AG04449 (cell line): ENCODE measurements around the gene RICTOR.

ENCODE experiments used
- CTCF ChIA-PET: fragments of 350-600 bp; formaldehyde crosslinking; extraction: SDS; loops from one replicate; lab custom pipeline; 2021; ENCODE audit warnings: antibody characterized with exemption; lab: Yijun Ruan, JAX
- POLR2A ChIA-PET: fragments of 400-600, 350-600 bp; formaldehyde crosslinking; extraction: SDS; loops from one replicate; lab custom pipeline; 2020; ENCODE audit warnings: antibody characterized with exemption, inconsistent platforms; lab: Yijun Ruan, JAX
- DNase-seq: peaks from one replicate; pipeline ENCODE4 v3.0.0-alpha.2; 2010; ENCODE audit warnings: low read depth, low spot score
- H3K4me3 ChIP-seq: 2 replicates; pipeline ENCODE4 v1.5.1; 2011; ENCODE audit warnings: low read depth, mild to moderate bottlenecking, control low read depth, low read length
- TF ChIP-seq, protein P1 (sequence below): IDR thresholded peaks from one replicate; pipeline ENCODE4 v1.5.1; 2011; ENCODE audit warnings: mild to moderate bottlenecking, moderate library complexity, low read length, control low read depth, inconsistent platforms; ENCODE audit not compliant: insufficient read depth; ENCODE audit errors: missing control alignments

RICTOR gene

DNA sequence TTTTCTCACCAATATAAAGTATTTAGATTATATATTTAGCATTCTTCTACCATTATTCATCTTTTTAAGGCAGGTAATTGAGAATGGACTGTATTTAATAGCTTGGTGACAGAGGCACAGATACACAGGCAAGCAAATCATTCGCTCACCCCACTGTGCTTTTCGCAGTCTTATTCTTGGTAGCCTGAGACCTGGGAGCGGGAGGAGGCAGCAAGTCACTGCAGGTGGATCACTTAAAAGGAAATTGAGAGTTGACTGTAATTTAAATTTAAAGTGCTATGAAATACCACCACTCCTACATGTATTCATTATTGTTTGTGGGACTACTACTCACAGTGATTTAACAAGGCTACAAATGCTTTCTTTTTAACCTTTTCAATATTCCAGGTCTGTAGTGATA is 9.7 kb downstream of the RICTOR start:
- TF ChIP-seq, protein P1, sequence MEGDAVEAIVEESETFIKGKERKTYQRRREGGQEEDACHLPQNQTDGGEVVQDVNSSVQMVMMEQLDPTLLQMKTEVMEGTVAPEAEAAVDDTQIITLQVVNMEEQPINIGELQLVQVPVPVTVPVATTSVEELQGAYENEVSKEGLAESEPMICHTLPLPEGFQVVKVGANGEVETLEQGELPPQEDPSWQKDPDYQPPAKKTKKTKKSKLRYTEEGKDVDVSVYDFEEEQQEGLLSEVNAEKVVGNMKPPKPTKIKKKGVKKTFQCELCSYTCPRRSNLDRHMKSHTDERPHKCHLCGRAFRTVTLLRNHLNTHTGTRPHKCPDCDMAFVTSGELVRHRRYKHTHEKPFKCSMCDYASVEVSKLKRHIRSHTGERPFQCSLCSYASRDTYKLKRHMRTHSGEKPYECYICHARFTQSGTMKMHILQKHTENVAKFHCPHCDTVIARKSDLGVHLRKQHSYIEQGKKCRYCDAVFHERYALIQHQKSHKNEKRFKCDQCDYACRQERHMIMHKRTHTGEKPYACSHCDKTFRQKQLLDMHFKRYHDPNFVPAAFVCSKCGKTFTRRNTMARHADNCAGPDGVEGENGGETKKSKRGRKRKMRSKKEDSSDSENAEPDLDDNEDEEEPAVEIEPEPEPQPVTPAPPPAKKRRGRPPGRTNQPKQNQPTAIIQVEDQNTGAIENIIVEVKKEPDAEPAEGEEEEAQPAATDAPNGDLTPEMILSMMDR = no peak
- DNase-seq = no peak
- no peak overlapping the region for H3K4me3 ChIP-seq
- CTCF ChIA-PET = no interaction called here
- POLR2A ChIA-PET = no interaction called here

DNA sequence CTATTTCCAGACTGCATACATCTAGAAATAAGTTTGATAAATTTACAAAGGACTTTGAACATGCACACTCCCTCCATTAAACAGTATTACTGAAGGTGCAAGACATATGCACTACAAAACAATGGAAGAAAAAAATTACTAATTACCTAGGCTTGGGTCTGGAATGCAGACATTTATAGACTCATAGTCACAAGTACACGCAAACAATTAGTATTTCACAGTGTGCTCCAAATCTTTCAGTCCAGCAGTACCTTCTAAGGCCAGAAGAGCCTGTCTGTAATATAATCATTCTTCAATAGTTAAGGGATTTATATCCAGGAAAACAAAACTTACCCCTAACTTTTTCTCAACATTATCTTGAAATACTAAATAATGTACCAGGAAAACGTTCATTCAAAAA is 11.2 kb downstream of the RICTOR start:
- ChIA-PET POLR2A (no interaction called here), CTCF (interaction anchor here (1.1 to 2.5 kb wide), 2 partner anchors 10 to 18 kb away, joined by 4 to 12 read pairs; no protein-coding TSS in a partner anchor)
- TF ChIP-seq, protein P1 = no peak
- H3K4me3 ChIP-seq = no peak overlapping the region
- no peak for DNase-seq

DNA sequence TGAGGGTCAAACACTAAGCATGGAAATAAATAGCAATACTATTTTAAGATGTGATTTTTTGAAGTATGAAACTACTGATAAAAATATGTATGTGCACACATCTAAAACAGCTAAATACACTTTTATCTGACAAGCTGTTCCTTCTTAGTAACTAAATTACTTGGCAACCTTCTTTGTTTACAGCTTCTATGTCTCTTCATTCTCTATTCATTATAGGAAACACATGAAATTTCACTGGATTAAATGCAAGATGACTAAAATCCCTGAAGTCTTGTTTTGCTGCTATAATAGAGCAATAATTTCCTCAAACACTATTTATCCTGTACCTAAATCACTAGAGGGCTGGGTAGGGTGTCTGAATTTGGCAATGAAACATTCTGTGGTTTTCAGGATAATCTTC is 11.7 kb downstream of the RICTOR start:
- CTCF ChIA-PET = interaction anchor here (2.5 kb wide), 1 partner anchor 18 kb away, joined by 12 read pairs; no protein-coding TSS in a partner anchor

DNA sequence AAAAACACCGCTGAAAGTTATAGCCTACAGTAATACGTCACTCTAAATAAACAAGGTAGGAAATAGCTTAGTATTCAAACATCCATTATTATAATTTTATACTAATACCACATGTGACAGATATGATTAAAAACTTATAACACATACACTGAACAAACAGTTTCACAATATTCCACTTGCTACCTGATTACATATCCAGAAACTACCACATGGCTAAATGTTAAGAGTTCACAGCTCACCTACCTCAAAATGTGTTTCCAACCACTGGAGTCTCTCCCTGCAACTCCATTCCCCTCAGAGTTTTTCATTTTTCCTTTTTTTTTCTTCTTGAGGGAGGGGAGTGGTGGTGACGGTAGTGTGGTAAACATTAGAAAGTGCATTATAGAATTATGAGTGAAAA is 12.1 kb downstream of the RICTOR start:
- CTCF ChIA-PET = interaction anchor here (2.5 kb wide), 1 partner anchor 19 kb away, joined by 12 read pairs; no protein-coding TSS in a partner anchor
- POLR2A ChIA-PET = no interaction called here
- DNase-seq = no peak
- H3K4me3 ChIP-seq = no peak overlapping the region
- TF ChIP-seq, protein P1 = no peak

More for the DNA sequence above, 11.7 kb downstream of the RICTOR start:
- POLR2A ChIA-PET = no interaction called here
- no peak for DNase-seq
- TF ChIP-seq, protein P1 = no peak
- H3K4me3 ChIP-seq = no peak overlapping the region

DNA sequence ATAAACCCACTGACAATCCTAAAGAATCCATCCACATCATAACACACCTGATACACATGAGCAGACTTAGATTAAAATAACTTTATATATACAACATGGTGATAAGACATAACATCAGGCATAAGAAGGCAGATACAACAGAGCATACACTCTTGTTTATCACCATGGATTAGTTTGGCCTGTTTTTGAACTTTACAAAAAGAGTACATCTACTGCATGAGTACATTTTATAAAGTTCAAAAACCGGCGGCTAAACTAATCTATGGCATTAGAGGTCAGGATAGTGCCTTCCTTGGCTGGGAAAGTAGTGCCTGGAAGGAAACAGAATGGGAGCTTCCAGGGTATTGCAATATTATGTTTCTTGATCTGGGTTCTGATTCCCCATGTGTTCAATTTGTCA is 15.1 kb downstream of the RICTOR start:
- POLR2A ChIA-PET = no interaction called here
- CTCF ChIA-PET = no interaction called here
- TF ChIP-seq, protein P1 = no peak
- DNase-seq = no peak
- H3K4me3 ChIP-seq = no peak overlapping the region

DNA sequence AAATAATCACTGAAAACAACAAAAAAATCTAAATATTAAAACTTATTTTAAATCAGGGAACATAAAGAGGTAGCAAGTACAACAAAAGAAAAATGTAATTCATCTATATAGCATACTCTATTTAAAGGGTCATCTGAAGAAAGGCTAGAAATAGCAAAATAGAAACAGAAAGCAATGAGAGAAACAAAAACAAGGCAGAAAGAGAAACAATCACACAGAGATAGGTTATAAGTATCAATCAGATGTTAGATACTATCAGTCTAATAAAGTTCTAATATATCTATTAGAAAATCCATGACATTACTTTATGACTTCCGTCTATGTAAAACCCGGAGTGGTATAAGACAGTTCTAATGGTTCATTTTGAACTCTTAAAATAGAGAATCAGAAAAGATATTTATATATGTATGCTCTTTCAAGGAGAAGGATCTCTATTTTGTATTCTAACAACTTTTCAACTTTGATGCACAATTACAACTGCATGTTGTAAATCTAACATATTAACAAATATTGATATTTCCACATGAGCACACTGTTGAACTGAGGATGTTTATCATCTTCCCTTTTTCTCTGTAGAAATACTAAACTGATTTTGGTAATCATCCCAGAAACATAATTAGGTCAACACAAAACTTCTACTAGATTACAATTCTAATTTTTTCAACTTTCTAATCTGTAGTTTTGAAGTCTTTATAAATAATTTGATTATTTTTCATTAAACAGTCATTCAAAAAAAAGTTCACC is 15.8 kb downstream of the RICTOR start:
- no peak for DNase-seq
- H3K4me3 ChIP-seq = no peak overlapping the region
- CTCF ChIA-PET = no interaction called here
- POLR2A ChIA-PET = no interaction called here
- TF ChIP-seq, protein P1 = no peak
